ENCODE measurements around the gene RREB1. TPM values are rescaled to one million over a fixed set of nuclear protein-coding genes. Genes with fewer than 3 reads are reported as not detected.
"Not testable (repeated sequence)": the region's sequence is repeated elsewhere in the genome, so short reads cannot be mapped to it uniquely, and the experiment has no call there.

The RREB1 gene
- polyA plus RNA-seq, 2 of the 4 experiments (the other 2 are of a cell fraction): 2.2 to 5.0 TPM

GRCh38 chr6:7274525-7274924 lies 166.8 kb downstream of the RREB1 start:
- FAIRE-seq, POLR2A ChIA-PET: not testable (repeated sequence)
- CTCF ChIA-PET: interaction anchor here (2.1 to 2.7 kb wide), 5 partner anchors 9 to 115 kb away, joined by 9 to 21 read pairs (median 12); partner anchors contain the start of genes CAGE1 and RIOK1

GRCh38 chr6:7276199-7276524 lies 168.4 kb downstream of the RREB1 start:
- Histone ChIP-seq H3K4me3 (no peak overlapping the region), H3K4me2 (no peak overlapping the region), H3K27ac (no peak overlapping the region), H3K9me3 (no peaks in the 10 kb centered on the region), H3K4me1 (no peaks in the 10 kb centered on the region)
- ATAC-seq: no peak
- WGBS (ENCODE audit: missing lambda C conversion rate): 47% methylated on average over 7 of the region's 7 CpGs
- no peak for FAIRE-seq
- TF ChIP-seq RAD21 (conservative IDR thresholded peaks at IDR 0.05 in 1 of 2, IDR thresholded peaks at IDR 0.05 in 1 of 2) (0 out of 5 replicates have a peak, but pooled peaks of 1 of the 2 experiments have one; percentile 7), HOXB13 (CRISPR knock-in tag; IDR thresholded peaks at IDR 0.05; ENCODE audit: low read depth) (no peak)
- ChIA-PET CTCF (interaction anchor here (0.6 to 4.5 kb wide), 22 partner anchors 9 to 600 kb away, joined by 3 to 27 read pairs (median 4); partner anchors contain the start of genes CAGE1 and RIOK1), POLR2A (no interaction called here)
- DNase-seq (ENCODE audit: low read depth in 1 of 2, low spot score in 1 of 2): no peak

More at GRCh38 chr6:7274525-7274924, 166.8 kb downstream of the RREB1 start:
- not testable (repeated sequence) for H3K4me2 ChIP-seq; H3K27ac ChIP-seq; H3K4me1 ChIP-seq; H3K9me3 ChIP-seq; ATAC-seq; DNase-seq (ENCODE audit: low read depth in 1 of 2, low spot score in 1 of 2); H3K4me3 ChIP-seq
- WGBS (ENCODE audit: missing lambda C conversion rate): 79% methylated on average over 8 of the region's 8 CpGs

- FAIRE-seq (no peak), ATAC-seq (no peak), DNase-seq (ENCODE audit: low read depth in 1 of 2, low spot score in 1 of 2) (no peak)
- H3K4me3 ChIP-seq: no peak overlapping the region
- WGBS (ENCODE audit: missing lambda C conversion rate): 92% methylated on average over 10 of the region's 10 CpGs
- no peak overlapping the region for H3K27ac ChIP-seq
- TF ChIP-seq NPAS2 (CRISPR knock-in tag; IDR thresholded peaks at IDR 0.05; ENCODE audit: borderline replicate concordance) (no peak), ZC3H11A (IDR thresholded peaks at IDR 0.05) (no peak), CHD4 (IDR thresholded peaks at IDR 0.05; ENCODE audit: borderline replicate concordance) (no peak), ZSCAN20 (CRISPR knock-in tag; IDR thresholded peaks at IDR 0.05) (no peak), RCOR1 (IDR thresholded peaks at IDR 0.05; ENCODE audit: low read depth, low read length) (no peak), EP300 (IDR thresholded peaks at IDR 0.05) (no peak), USF2 (IDR thresholded peaks at IDR 0.05) (no peak), KDM5A (IDR thresholded peaks at IDR 0.05) (no peak), NR3C1 (IDR thresholded peaks at IDR 0.05) (no peak), TP53 (CRISPR knock-in tag; IDR thresholded peaks at IDR 0.05) (no peak), KDM1A (IDR thresholded peaks at IDR 0.05; ENCODE audit: low read depth) (no peak), EHF (CRISPR knock-in tag; IDR thresholded peaks at IDR 0.05) (no peak), SREBF2 (IDR thresholded peaks at IDR 0.05) (no peak), HOXA7 (CRISPR knock-in tag; IDR thresholded peaks at IDR 0.05) (no peak)
- H3K9me3 ChIP-seq: no peaks in the 10 kb centered on the region
- H3K4me2 ChIP-seq: no peak overlapping the region
- no peaks in the 10 kb centered on the region for H3K4me1 ChIP-seq
- ChIA-PET CTCF (no interaction called here), POLR2A (no interaction called here)
These were observed 174.5 kb downstream of the RREB1 start for GRCh38 chr6:7282097-7282906.

- 86% methylated on average over 2 of the region's 2 CpGs for WGBS (ENCODE audit: missing lambda C conversion rate)
- DNase-seq (ENCODE audit: low read depth in 1 of 2, low spot score in 1 of 2): no peak
These were observed 175.9 kb downstream of the RREB1 start for GRCh38 chr6:7283676-7284075.

More at GRCh38 chr6:7283676-7284075, 175.9 kb downstream of the RREB1 start:
- Histone ChIP-seq H3K4me1 (no peaks in the 10 kb centered on the region), H3K4me2 (no peak overlapping the region), H3K27ac (no peak overlapping the region), H3K4me3 (no peak overlapping the region), H3K9me3 (no peaks in the 10 kb centered on the region)
- ChIA-PET CTCF (no interaction called here), POLR2A (no interaction called here)
- FAIRE-seq: no peak
- no peak for TF ChIP-seq E2F6 (IDR thresholded peaks at IDR 0.05; ENCODE audit: borderline replicate concordance, low read depth)
- no peak for TF ChIP-seq HOXB13 (CRISPR knock-in tag; IDR thresholded peaks at IDR 0.05; ENCODE audit: low read depth)
- TF ChIP-seq HOXA7 (CRISPR knock-in tag; IDR thresholded peaks at IDR 0.05): no peak
- TF ChIP-seq KDM1A (IDR thresholded peaks at IDR 0.05; ENCODE audit: low read depth): no peak
- TF ChIP-seq MYC (IDR thresholded peaks at IDR 0.05; ENCODE audit: borderline replicate concordance, low read length): no peak
- no peak for TF ChIP-seq NPAS2 (CRISPR knock-in tag; IDR thresholded peaks at IDR 0.05; ENCODE audit: borderline replicate concordance)
- no peak for TF ChIP-seq MAZ (IDR thresholded peaks at IDR 0.05; ENCODE audit: borderline replicate concordance, low read depth, low read length)
- ATAC-seq: no peak
